H7 (cell line): ENCODE measurements around the gene URI1. TPM values are rescaled to one million over a fixed set of nuclear protein-coding genes. Genes with fewer than 3 reads are reported as not detected.

ENCODE experiments used
- total RNA-seq: library from RNA; depleted of rRNA; stranded (reverse); fragments of >200 nt; shearing (Covaris generic); gene quantifications from 2 replicates; pipeline ENCODE4 v1.2.3, GENCODE V29; 2014; rRNA removed

Gene URI1
- total RNA-seq, 1 experiment from 2014 or later = 44.3 TPM

Other genes starting within 250 kb of the URI1 start
- 24.0 and 24.1 TPM in 2 replicates for gene C19orf12, start 227.0 kb upstream of the URI1 start, total RNA-seq
- 50.3 and 60.9 TPM in 2 replicates for gene CCNE1, start 130.2 kb upstream of the URI1 start, total RNA-seq